Liver (tissue), 9 donors: ENCODE results near the gene FRYL. TPM values are rescaled to one million over a fixed set of nuclear protein-coding genes. Genes with fewer than 3 reads are reported as not detected.

Experiments
- DNase-seq: peaks from one replicate; pipeline ENCODE4 v3.0.0-alpha.2; 2017; ENCODE audit warnings: low spot score
- H3K27ac ChIP-seq, 2 donors: one replicate each; pipeline ENCODE4 v1.7.0; 2013; ENCODE audit warnings: inconsistent platforms in 2 of 2, low read length in 2 of 2, control low read depth in 1 of 2, low read depth in 1 of 2, mild to moderate bottlenecking in 1 of 2
- H3K27me3 ChIP-seq, 4 donors: one replicate each; pipeline versions ENCODE4 v1.6.1 to v1.7.0; 2013; ENCODE audit warnings: low read length in 3 of 4, inconsistent platforms in 1 of 4, mild to moderate bottlenecking in 1 of 4, moderate library complexity in 1 of 4; ENCODE audit not compliant: control insufficient read depth in 4 of 4, insufficient read depth in 4 of 4
- H3K36me3 ChIP-seq, 4 donors: one replicate each; pipeline versions ENCODE4 v1.6.1 to v1.7.0; 2013; ENCODE audit warnings: low read length in 3 of 4, mild to moderate bottlenecking in 3 of 4, low read depth in 1 of 4, moderate library complexity in 1 of 4; ENCODE audit not compliant: control insufficient read depth in 4 of 4, insufficient read depth in 3 of 4
- H3K4me1 ChIP-seq, 4 donors: one replicate each; pipeline versions ENCODE4 v1.6.1 to v1.7.0; 2013; ENCODE audit warnings: low read length in 3 of 4, mild to moderate bottlenecking in 3 of 4, moderate library complexity in 1 of 4; ENCODE audit not compliant: control insufficient read depth in 4 of 4, insufficient read depth in 4 of 4
- H3K4me3 ChIP-seq, 3 donors: one replicate each; pipeline versions ENCODE4 v1.6.1 to v1.7.0; 2013; ENCODE audit warnings: low read length in 3 of 3, control low read depth in 1 of 3, low read depth in 1 of 3, mild to moderate bottlenecking in 1 of 3
- H3K9ac ChIP-seq, 2 donors: one replicate each; pipeline ENCODE4 v1.7.0; 2013; ENCODE audit warnings: low read length in 2 of 2, mild to moderate bottlenecking in 2 of 2, moderate library complexity in 2 of 2, control low read depth in 1 of 2, low read depth in 1 of 2
- H3K9me3 ChIP-seq, 4 donors: one replicate each; pipeline versions ENCODE4 v1.6.1 to v1.7.0; 2013; ENCODE audit warnings: low read length in 3 of 4; ENCODE audit not compliant: control insufficient read depth in 4 of 4
- ATF3 ChIP-seq: IDR thresholded peaks from 2 replicates; pipeline ENCODE4 v1.6.1; 2016; ENCODE audit warnings: antibody characterized with exemption
- CTCF ChIP-seq: fragments of 150-350 bp; IDR thresholded peaks from 2 replicates; pipeline ENCODE4 v1.5.1; 2017; ENCODE audit warnings: improper control_type of control experiment, low read depth, low read length; ENCODE audit not compliant: missing input control
- FOXA1 ChIP-seq: IDR thresholded peaks from 2 replicates; pipeline ENCODE4 v1.6.1; 2016; ENCODE audit warnings: antibody characterized with exemption
- FOXA2 ChIP-seq: IDR thresholded peaks from 2 replicates; pipeline ENCODE4 v1.6.1; 2016; ENCODE audit warnings: antibody characterized with exemption
- GABPA ChIP-seq, 2 donors: IDR thresholded peaks in 1 of 2; conservative IDR thresholded peaks in 1 of 2; 2 replicates each; pipeline ENCODE4 v1.6.1; 2016; ENCODE audit warnings: antibody characterized with exemption in 2 of 2, mild to moderate bottlenecking in 1 of 2, moderate library complexity in 1 of 2
- HNF4A ChIP-seq, 2 donors: conservative IDR thresholded peaks; 2 replicates each; pipeline ENCODE4 v1.6.1; 2016; ENCODE audit warnings: antibody characterized with exemption in 2 of 2, mild to moderate bottlenecking in 2 of 2
- HNF4G ChIP-seq: IDR thresholded peaks from 2 replicates; pipeline ENCODE4 v1.6.1; 2016; ENCODE audit warnings: antibody characterized with exemption
- JUND ChIP-seq, 2 donors: IDR thresholded peaks; 2 replicates each; pipeline ENCODE4 v1.6.1; 2016; ENCODE audit warnings: antibody characterized with exemption in 2 of 2
- MAX ChIP-seq: IDR thresholded peaks from 2 replicates; pipeline ENCODE4 v1.6.1; 2016; ENCODE audit warnings: antibody characterized with exemption
- NR2F2 ChIP-seq: IDR thresholded peaks from 2 replicates; pipeline ENCODE4 v1.6.1; 2016; ENCODE audit warnings: antibody characterized with exemption
- RAD21 ChIP-seq, 2 donors: IDR thresholded peaks; 2 replicates each; pipeline ENCODE4 v1.6.1; 2016; ENCODE audit warnings: antibody characterized with exemption in 2 of 2, mild to moderate bottlenecking in 2 of 2
- REST ChIP-seq: IDR thresholded peaks from 2 replicates; pipeline ENCODE4 v1.6.1; 2016; ENCODE audit warnings: antibody characterized with exemption, mild to moderate bottlenecking
- RXRA ChIP-seq, 2 donors: IDR thresholded peaks; 2 replicates each; pipeline ENCODE4 v1.6.1; 2017 to 2018; ENCODE audit warnings: antibody characterized with exemption in 2 of 2, mild to moderate bottlenecking in 1 of 2
- SP1 ChIP-seq: IDR thresholded peaks from 2 replicates; pipeline ENCODE4 v1.6.1; 2018; ENCODE audit warnings: antibody characterized with exemption, mild to moderate bottlenecking
- TAF1 ChIP-seq: conservative IDR thresholded peaks from 2 replicates; pipeline ENCODE4 v1.6.1; 2016; ENCODE audit warnings: antibody characterized with exemption, mild to moderate bottlenecking
- YY1 ChIP-seq: IDR thresholded peaks from 2 replicates; pipeline ENCODE4 v1.6.1; 2016; ENCODE audit warnings: antibody characterized with exemption, mild to moderate bottlenecking
- ZBTB33 ChIP-seq: IDR thresholded peaks from 2 replicates; pipeline ENCODE4 v1.6.1; 2016; ENCODE audit warnings: antibody characterized with exemption
- WGBS: extraction: QIAGEN DNeasy Blood & Tissue Kit; methylation state at CpG from one replicate; pipeline ENCODE4 v1.1.7; 2013; 5-methylcytosine and 5-hydroxymethylcytosine counted together
- polyA plus RNA-seq, 2 donors: library from polyadenylated mRNA; stranded (reverse) in 1 of 2; unstranded in 1 of 2; fragments of 200-250 nt in 1 of 2; fragments of >200 nt in 1 of 2; fragmentation: Nextera tagmentation in 1 of 2; extraction: Ambion mirVana in 1 of 2; gene quantifications; one replicate each; pipeline versions ENCODE4 v1.2.1 to v1.2.3, GENCODE V29; 2013 to 2015
- total RNA-seq, 2 donors: library from RNA; depleted of rRNA; stranded (reverse); fragments of >200 nt; gene quantifications; one replicate each; pipeline ENCODE4 v1.2.3, GENCODE V29; 2014
- donor health status: healthy.
- donor health status: healthy.
- donor health status: healthy.
- donor health status: healthy.
- donor health status: healthy.

Gene FRYL
- total and polyA plus RNA-seq, 4 donors: 5.3 to 79.0 (median 27.2) TPM

- no peaks in the 10 kb centered on the region for H3K27me3 ChIP-seq
- peaks cover 0 to 6% (median 2%) of the 10 kb centered on the region in 4 donors for H3K4me1 ChIP-seq
- no peak overlapping the region for H3K4me3 ChIP-seq
- DNase-seq: no peak
- TF ChIP-seq CTCF (no peak), NR2F2 (no peak), JUND (IDR thresholded peaks at IDR 0.05) (no peak), HNF4G (no peak)
- WGBS: 89% methylated on average over 5 of the region's 5 CpGs
- H3K9ac ChIP-seq: no peak overlapping the region
- no peaks in the 10 kb centered on the region for H3K9me3 ChIP-seq
- no peak overlapping the region for H3K27ac ChIP-seq
- H3K36me3 ChIP-seq: no peaks in the 10 kb centered on the region
These were observed 12.4 kb upstream of the FRYL start for GRCh38 chr4:48792348-48793006.

- no peak for DNase-seq
- H3K36me3 ChIP-seq: no peaks in the 10 kb centered on the region
- no peak overlapping the region for H3K9ac ChIP-seq
- H3K4me1 ChIP-seq: peaks cover 0 to 6% (median 2%) of the 10 kb centered on the region in 4 donors
- no peaks in the 10 kb centered on the region for H3K27me3 ChIP-seq
- TF ChIP-seq RXRA (IDR thresholded peaks at IDR 0.05) (no peak), REST (no peak), NR2F2 (no peak), YY1 (no peak), CTCF (no peak), JUND (IDR thresholded peaks at IDR 0.05) (no peak), RAD21 (IDR thresholded peaks at IDR 0.05) (no peak), HNF4A (conservative IDR thresholded peaks at IDR 0.05) (peak; percentile 27 to 31), GABPA (IDR thresholded peaks at IDR 0.05 in 1 of 2, conservative IDR thresholded peaks at IDR 0.05 in 1 of 2) (no peak), FOXA2 (no peak), SP1 (peak; percentile 27), MAX (no peak), ZBTB33 (peak; percentile 6), HNF4G (no peak), ATF3 (no peak), FOXA1 (no peak), TAF1 (no peak)
- no peak overlapping the region for H3K4me3 ChIP-seq
- no peaks in the 10 kb centered on the region for H3K9me3 ChIP-seq
- no peak overlapping the region for H3K27ac ChIP-seq
These were observed 11.2 kb upstream of the FRYL start for GRCh38 chr4:48791313-48791712.
